H1 (cell line): ENCODE results near the gene KRTAP19-4.

Experiments
- CTCF ChIP-seq, 3 experiments: IDR thresholded peaks; 1 replicate in 2 of 3; 2 replicates in 1 of 3; pipeline versions ENCODE4 v1.5.1 to v1.6.1; 2011; ENCODE audit warnings: low read length in 3 of 3, mild to moderate bottlenecking in 3 of 3, inconsistent platforms in 2 of 3, low read depth in 1 of 3, moderate library complexity in 1 of 3; ENCODE audit not compliant: insufficient read depth in 1 of 3; ENCODE audit errors: control extremely low read depth in 1 of 3
- SRF ChIP-seq: IDR thresholded peaks from 2 replicates; pipeline ENCODE4 v1.6.1; 2011; ENCODE audit warnings: mild to moderate bottlenecking, low read depth, low read length, moderate library complexity
- SUZ12 ChIP-seq: fragments of 200-600 bp; sonication (generic); IDR thresholded peaks from 2 replicates; pipeline ENCODE4 v1.6.1; 2012; ENCODE audit warnings: mild to moderate bottlenecking, inconsistent platforms, low read length, moderate library complexity, mixed read lengths

DNA sequence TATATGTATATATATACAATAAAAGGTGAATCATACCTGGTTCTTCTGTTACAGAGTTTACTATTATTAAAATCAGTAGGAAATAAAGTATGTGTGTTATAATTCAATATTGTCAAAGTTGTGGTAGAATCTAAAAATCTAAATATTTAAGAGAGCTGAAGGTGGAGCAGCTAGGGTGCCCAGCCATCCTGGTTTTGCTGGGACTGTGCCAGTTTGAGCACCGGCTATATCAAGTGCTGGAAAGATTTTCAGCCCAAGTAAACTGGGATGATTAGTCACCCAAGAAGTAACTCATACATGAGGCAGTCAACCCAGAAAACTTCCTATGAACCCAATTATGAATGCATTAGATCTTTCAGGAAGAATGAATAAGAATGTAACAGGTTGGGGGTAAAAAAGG lies 21.9 kb upstream of the KRTAP19-4 start:
- TF ChIP-seq SRF (no peak), CTCF (IDR thresholded peaks at IDR 0.05; ENCODE audit: control extremely low read depth in 1 of 3, insufficient read depth in 1 of 3, low read depth in 1 of 3, low read length in 3 of 3) (no peak), SUZ12 (no peak)
